Esophagus squamous epithelium (tissue), 5 donors: ENCODE results near the gene CUBN. TPM values are rescaled to one million over a fixed set of nuclear protein-coding genes. Genes with fewer than 3 reads are reported as not detected.

Experiments used
- DNase-seq: peaks from one replicate; lab custom pipeline; 2025; lab: John Stamatoyannopoulos, UW
- H3K27ac ChIP-seq, 4 donors: fragments of 200-600 bp; sonication (generic); one replicate each; pipeline ENCODE4 v1.5.1; 2016 to 2019; ENCODE audit warnings: mild to moderate bottlenecking in 1 of 4
- H3K27me3 ChIP-seq, 4 donors: fragments of 200-600 bp; sonication (generic); 1 replicate in 3 of 4; 2 replicates in 1 of 4; pipeline versions ENCODE4 v1.5.1 to v1.6.0; 2017 to 2021; ENCODE audit warnings: antibody characterized with exemption in 1 of 4
- H3K36me3 ChIP-seq, 3 donors: fragments of 200-600 bp; sonication (generic); one replicate each; pipeline ENCODE4 v1.5.1; 2016 to 2019
- H3K4me1 ChIP-seq, 3 donors: fragments of 200-600 bp; sonication (generic); one replicate each; pipeline ENCODE4 v1.5.1; 2017 to 2019
- H3K4me3 ChIP-seq, 4 donors: fragments of 200-600 bp; sonication (generic); 1 replicate in 3 of 4; 2 replicates in 1 of 4; pipeline ENCODE4 v1.5.1; 2016 to 2019; ENCODE audit warnings: mild to moderate bottlenecking in 2 of 4, moderate library complexity in 1 of 4
- H3K9me3 ChIP-seq, 3 donors: fragments of 200-600 bp; sonication (generic); one replicate each; pipeline ENCODE4 v1.5.1; 2016 to 2019
- POLR2A ChIP-seq, 4 donors: fragments of 450-650 bp; IDR thresholded peaks; one replicate each; pipeline ENCODE4 v1.6.1; 2017; ENCODE audit warnings: antibody characterized with exemption in 4 of 4, mild to moderate bottlenecking in 4 of 4, moderate library complexity in 3 of 4
- WGBS, 2 donors: methylation state at CpG; one replicate each; pipeline ENCODE4 v1.1.5; 2018; 5-methylcytosine and 5-hydroxymethylcytosine counted together
- intact Hi-C: fragments of 100-400 bp; cut with DNase I; formaldehyde crosslinking; loops from one replicate; pipeline ENCODE4 v1.15.0; 2022
- total RNA-seq, 4 donors: library from RNA; depleted of rRNA; stranded (reverse); fragments of >200 nt; gene quantifications; one replicate each; pipeline ENCODE4 v1.1.0, GENCODE V29; 2016
- TF ChIP-seq, protein P1 (sequence below), 6 experiments: fragments of 450-650 bp in 4 of 6; fragments of 200-600 bp in 2 of 6; sonication (generic) in 2 of 6; IDR thresholded peaks; one replicate each; pipeline ENCODE4 v1.5.1; 2016 to 2019; ENCODE audit warnings: antibody characterized with exemption in 6 of 6, mild to moderate bottlenecking in 4 of 6, moderate library complexity in 4 of 6
- donor health status: DM: yes; HTN: yes; CAD: no.

CUBN gene
- total RNA-seq, 4 donors from 2014 or later = 0.15 to 0.83 (median 0.51) TPM

DNA sequence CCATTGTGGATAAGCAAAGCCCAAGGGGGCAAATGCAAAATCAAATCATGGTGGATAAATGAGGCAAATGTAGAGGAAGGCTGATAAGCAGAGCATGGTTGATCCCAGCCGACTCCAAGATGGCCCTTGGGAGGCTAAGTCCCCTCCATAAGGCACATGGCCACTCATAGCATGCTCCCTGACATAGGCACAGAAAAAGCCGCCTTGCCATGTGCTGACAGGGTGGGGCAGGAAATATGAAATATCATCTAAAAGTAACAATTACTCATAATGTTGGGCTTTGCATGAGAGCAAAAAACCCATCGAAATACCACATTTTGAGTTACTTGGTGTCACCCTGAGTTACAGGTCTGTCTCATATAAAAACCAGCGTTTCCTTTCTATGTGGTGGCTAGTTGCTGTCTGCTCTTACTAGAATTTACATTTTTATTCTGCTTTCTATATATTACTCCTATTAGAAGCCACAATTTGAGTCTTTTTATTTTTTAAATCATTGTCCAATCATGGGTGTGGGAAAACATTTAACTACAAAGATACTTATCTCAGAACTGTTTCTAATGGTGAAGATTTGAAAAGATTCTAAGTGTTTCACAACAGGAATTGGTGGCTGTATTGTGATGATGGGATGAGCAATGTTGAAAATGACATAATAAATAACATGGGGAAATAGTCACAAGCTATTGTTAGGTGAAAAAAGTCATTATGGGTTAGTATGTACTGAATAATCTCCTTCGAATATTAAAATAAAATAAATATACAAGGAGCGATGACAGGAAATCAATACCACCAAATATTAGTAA lies 102.7 kb downstream of the CUBN start:
- peak overlapping the region in 3 of 4 donors; percentile 39 to 80 (median 65) for H3K27ac ChIP-seq
- no peaks in the 10 kb centered on the region for H3K36me3 ChIP-seq
- no peak for TF ChIP-seq POLR2A (IDR thresholded peaks at IDR 0.05)
- TF ChIP-seq, protein P1, sequence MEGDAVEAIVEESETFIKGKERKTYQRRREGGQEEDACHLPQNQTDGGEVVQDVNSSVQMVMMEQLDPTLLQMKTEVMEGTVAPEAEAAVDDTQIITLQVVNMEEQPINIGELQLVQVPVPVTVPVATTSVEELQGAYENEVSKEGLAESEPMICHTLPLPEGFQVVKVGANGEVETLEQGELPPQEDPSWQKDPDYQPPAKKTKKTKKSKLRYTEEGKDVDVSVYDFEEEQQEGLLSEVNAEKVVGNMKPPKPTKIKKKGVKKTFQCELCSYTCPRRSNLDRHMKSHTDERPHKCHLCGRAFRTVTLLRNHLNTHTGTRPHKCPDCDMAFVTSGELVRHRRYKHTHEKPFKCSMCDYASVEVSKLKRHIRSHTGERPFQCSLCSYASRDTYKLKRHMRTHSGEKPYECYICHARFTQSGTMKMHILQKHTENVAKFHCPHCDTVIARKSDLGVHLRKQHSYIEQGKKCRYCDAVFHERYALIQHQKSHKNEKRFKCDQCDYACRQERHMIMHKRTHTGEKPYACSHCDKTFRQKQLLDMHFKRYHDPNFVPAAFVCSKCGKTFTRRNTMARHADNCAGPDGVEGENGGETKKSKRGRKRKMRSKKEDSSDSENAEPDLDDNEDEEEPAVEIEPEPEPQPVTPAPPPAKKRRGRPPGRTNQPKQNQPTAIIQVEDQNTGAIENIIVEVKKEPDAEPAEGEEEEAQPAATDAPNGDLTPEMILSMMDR (IDR thresholded peaks at IDR 0.05) = no peak
- WGBS, 2 donors = 72 to 77% methylated on average over 6 of the region's 6 CpGs
- no peak for DNase-seq
- H3K9me3 ChIP-seq = no peaks in the 10 kb centered on the region
- intact Hi-C loops = no loop called here
- no peaks in the 10 kb centered on the region for H3K27me3 ChIP-seq
- H3K4me3 ChIP-seq = no peak overlapping the region
- peaks cover 6 to 76% (median 42%) of the 10 kb centered on the region in 3 donors for H3K4me1 ChIP-seq

DNA sequence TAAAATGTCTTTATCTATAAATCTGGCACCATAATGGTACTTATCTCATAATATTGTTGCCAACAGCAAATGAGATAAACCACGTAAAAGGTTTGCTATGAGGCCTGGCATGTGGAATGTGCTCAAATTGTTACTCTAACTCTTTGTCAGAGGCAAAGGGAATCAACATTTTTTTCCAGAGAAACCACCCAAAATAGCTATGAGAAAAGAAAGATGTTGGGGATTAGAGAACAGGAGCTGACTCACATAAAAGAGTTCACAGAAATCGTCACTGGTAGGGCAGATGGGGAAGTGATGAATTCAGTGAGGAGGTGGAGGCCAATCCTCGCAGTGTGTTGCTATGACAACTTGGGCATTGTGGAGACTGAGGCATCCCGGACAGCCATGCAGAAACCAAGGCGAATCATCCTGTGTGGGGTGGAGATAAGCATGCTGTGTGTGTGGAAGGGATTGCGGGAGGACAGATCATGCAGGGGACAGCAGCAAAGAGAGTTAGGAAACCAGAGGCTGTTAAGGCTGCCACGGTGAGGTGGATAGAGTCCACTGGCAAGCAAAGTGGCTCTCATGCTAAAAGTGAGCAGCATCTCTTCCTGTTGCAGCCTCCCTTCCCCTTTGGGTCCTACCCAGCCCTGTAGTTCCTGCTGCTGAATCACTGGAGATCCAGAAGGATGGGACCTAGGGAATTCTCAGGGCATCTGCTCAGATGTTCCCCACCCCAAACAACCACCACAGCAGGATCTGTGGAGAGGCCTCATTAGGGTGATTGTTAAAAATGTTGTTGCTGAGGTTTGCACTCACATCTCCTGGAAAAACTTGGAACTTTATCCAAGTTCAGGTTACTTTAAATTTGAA lies 103.9 kb downstream of the CUBN start:
- Histone ChIP-seq H3K9me3 (no peaks in the 10 kb centered on the region), H3K27me3 (no peaks in the 10 kb centered on the region), H3K27ac (peak overlapping the region; percentile 39 to 81 (median 72)), H3K4me3 (no peak overlapping the region), H3K36me3 (no peaks in the 10 kb centered on the region), H3K4me1 (peaks cover 6 to 76% (median 42%) of the 10 kb centered on the region in 3 donors)
- DNase-seq = no peak
- intact Hi-C loops = no loop called here
- no peak for TF ChIP-seq POLR2A (IDR thresholded peaks at IDR 0.05)
- TF ChIP-seq, protein P1 (IDR thresholded peaks at IDR 0.05) = no peak
- 28 to 47% methylated on average over 7 of the region's 7 CpGs for WGBS, 2 donors

DNA sequence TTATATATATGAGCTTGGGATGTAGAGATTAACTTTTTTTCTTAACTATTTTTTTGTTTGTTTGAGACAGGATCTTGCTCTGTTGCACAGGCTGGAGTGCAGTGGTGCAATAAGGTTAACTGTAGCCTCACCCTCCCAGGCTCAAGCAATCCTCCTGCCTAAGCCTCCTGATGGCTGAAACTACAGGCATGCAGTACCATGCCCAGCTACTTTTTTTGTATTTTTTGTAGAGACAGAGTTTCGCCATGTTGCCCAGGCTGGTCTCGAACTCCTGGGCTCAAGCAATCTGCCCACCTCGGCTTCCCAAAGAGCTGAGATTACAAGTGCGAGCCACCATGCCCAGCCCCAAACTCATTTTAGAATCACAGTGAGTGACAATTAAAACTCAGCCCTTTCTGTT lies 105.2 kb downstream of the CUBN start:
- no peak for DNase-seq
- Histone ChIP-seq H3K4me3 (no peak overlapping the region), H3K9me3 (no peaks in the 10 kb centered on the region), H3K36me3 (no peaks in the 10 kb centered on the region), H3K4me1 (peaks cover 0 to 63% (median 33%) of the 10 kb centered on the region in 3 donors), H3K27ac (peak overlapping the region in 2 of 4 donors; percentile 65 to 80), H3K27me3 (no peaks in the 10 kb centered on the region)
- WGBS, 2 donors = 88 to 100% methylated on average over 4 of the region's 4 CpGs
- intact Hi-C loops = no loop called here
- TF ChIP-seq, protein P1 (IDR thresholded peaks at IDR 0.05) = no peak
- TF ChIP-seq POLR2A (IDR thresholded peaks at IDR 0.05) = no peak

DNA sequence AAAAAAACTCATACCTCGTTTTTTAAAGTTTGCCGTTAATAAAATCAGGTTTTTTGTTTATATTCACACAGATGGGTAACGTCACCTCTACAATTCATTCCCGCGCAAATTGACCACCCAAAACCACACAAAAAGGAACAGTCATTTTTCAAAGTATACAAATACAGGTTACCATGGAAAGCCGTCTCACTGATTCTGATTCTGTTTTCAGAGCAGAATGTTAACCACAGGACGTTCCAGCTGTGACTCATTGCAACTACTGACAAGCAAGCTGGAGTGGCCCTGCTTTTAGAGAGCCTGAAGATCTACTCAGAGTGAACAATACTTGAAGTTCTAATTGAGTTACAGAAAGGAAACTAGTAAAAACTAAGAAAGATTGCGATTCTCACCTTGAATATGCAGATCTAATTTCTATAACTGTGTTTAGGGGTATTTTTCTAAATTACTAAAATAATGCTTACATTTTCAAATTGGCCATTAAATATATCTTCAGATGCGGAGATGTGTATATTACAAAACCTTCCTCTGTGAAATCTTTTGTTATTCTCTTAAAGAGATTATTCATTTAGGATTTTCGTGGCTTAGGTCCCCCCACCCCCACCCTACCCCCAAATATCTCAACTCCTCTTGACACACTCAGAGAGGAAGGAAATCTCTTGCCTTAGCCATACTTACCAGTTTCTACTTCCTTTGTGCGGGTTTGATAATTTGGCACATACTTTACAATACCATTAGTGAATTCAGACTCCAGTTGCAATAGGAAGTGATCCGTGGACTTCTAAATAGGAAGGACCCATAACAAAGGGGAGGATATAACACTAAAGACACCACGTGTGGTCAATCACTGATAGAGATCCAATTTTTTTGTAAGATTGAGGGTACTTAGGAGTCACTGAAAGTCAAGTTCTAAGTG lies 106.0 kb downstream of the CUBN start:
- peak; percentile 17 for DNase-seq
- peaks cover 0 to 55% (median 30%) of the 10 kb centered on the region in 3 donors for H3K4me1 ChIP-seq
- H3K27ac ChIP-seq = peak overlapping the region; percentile 9 to 81 (median 72)
- TF ChIP-seq POLR2A (IDR thresholded peaks at IDR 0.05) = no peak
- TF ChIP-seq, protein P1 (IDR thresholded peaks at IDR 0.05) = no peak
- intact Hi-C loops = no loop called here
- no peaks in the 10 kb centered on the region for H3K36me3 ChIP-seq
- 15 to 19% methylated on average over 13 of the region's 13 CpGs for WGBS, 2 donors
- H3K4me3 ChIP-seq = peak overlapping the region in 1 of 4 donors; percentile 3
- no peaks in the 10 kb centered on the region for H3K27me3 ChIP-seq
- no peaks in the 10 kb centered on the region for H3K9me3 ChIP-seq
